Endothelial cell of umbilical vein (primary cell): Measurements from ENCODE around the gene DCAF7. TPM values are rescaled to one million over a fixed set of nuclear protein-coding genes. Genes with fewer than 3 reads are reported as not detected.

Experiments
- BruUV-seq: library from RNA; stranded (reverse); fragments of 400-500 nt; replicated peaks from 2 replicates; lab custom pipeline; 2021; lab: Mats Ljungman, UMichigan
- CTCF ChIA-PET: fragments of 300-600, 350-600 bp; sonication (Branson Sonifier 250); formaldehyde crosslinking; loops from one replicate; lab custom pipeline; 2021; ENCODE audit warnings: antibody characterized with exemption, inconsistent platforms; lab: Charles Lee
- POLR2A ChIA-PET: fragments of 300-600, 350-600 bp; sonication (Branson Sonifier 250); formaldehyde crosslinking; loops from one replicate; lab custom pipeline; 2021; ENCODE audit warnings: antibody characterized with exemption, inconsistent platforms; lab: Charles Lee
- DNase-seq: peaks from one replicate; pipeline ENCODE4 v3.0.0-alpha.2; 2011; ENCODE audit warnings: low read depth, low spot score
- FAIRE-seq: peaks from 2 replicates; lab custom pipeline; 2011; peaks lifted over from hg19 to GRCh38; lab: Jason Lieb, UNC
- H2AFZ ChIP-seq: 2 replicates; pipeline ENCODE4 v1.6.0; 2012; ENCODE audit warnings: low read depth, low read length, control low read depth, inconsistent platforms
- H3K27ac ChIP-seq: 2 replicates; pipeline ENCODE4 v1.5.1; 2011; ENCODE audit warnings: low read depth, mild to moderate bottlenecking, control low read depth, low read length, moderate library complexity; ENCODE audit not compliant: insufficient read depth
- H3K27me3 ChIP-seq, 2 experiments: 2 replicates each; pipeline versions ENCODE4 v1.6.0 to v1.6.1; 2011; ENCODE audit warnings: low read length in 2 of 2, mixed read lengths in 1 of 2; ENCODE audit not compliant: control insufficient read depth in 2 of 2, insufficient read depth in 2 of 2
- H3K36me3 ChIP-seq, 2 experiments: 2 replicates in 1 of 2; 3 replicates in 1 of 2; pipeline ENCODE4 v1.5.1; 2011; ENCODE audit warnings: low read length in 2 of 2, mild to moderate bottlenecking in 1 of 2, moderate library complexity in 1 of 2; ENCODE audit not compliant: control insufficient read depth in 2 of 2, insufficient read depth in 2 of 2; ENCODE audit errors: extremely low read depth in 1 of 2
- H3K4me1 ChIP-seq: 3 replicates; pipeline ENCODE4 v1.5.1; 2011; ENCODE audit warnings: mild to moderate bottlenecking, low read length; ENCODE audit not compliant: control insufficient read depth, insufficient read depth; ENCODE audit errors: extremely low read depth
- H3K4me2 ChIP-seq: 2 replicates; pipeline ENCODE4 v1.6.1; 2011; ENCODE audit warnings: low read length, control low read depth, mixed read lengths; ENCODE audit not compliant: insufficient read depth
- H3K4me3 ChIP-seq, 3 experiments: fragments of 200-600 bp in 1 of 3; sonication (generic), shearing (Covaris generic) in 1 of 3; replicated peaks in 1 of 3; 2 replicates each; pipeline ENCODE4 v1.5.1; 2011 to 2016; ENCODE audit warnings: control low read depth in 3 of 3, low read length in 3 of 3, mild to moderate bottlenecking in 2 of 3, inconsistent platforms in 1 of 3, low read depth in 1 of 3, moderate library complexity in 1 of 3; ENCODE audit not compliant: insufficient read depth in 1 of 3
- H3K79me2 ChIP-seq: 2 replicates; pipeline ENCODE4 v1.6.0; 2012; ENCODE audit warnings: low read length, inconsistent platforms; ENCODE audit not compliant: control insufficient read depth, insufficient read depth
- H3K9ac ChIP-seq: replicated peaks from 2 replicates; pipeline ENCODE3; 2011; ENCODE audit warnings: low read length, control low read depth; ENCODE audit not compliant: insufficient read depth; ENCODE audit errors: extremely low read depth
- H3K9me1 ChIP-seq: replicated peaks from 3 replicates; pipeline ENCODE4 v1.6.0; 2011; ENCODE audit warnings: mild to moderate bottlenecking, low read length; ENCODE audit not compliant: control insufficient read depth, insufficient read depth; ENCODE audit errors: extremely low read depth
- H3K9me3 ChIP-seq: replicated peaks from 2 replicates; pipeline ENCODE4 v1.5.1; 2012; ENCODE audit warnings: low read length, inconsistent platforms; ENCODE audit not compliant: control insufficient read depth, insufficient read depth
- H4K20me1 ChIP-seq: replicated peaks from 2 replicates; pipeline ENCODE3; 2011; ENCODE audit warnings: mild to moderate bottlenecking, low read length; ENCODE audit not compliant: control insufficient read depth, insufficient read depth; ENCODE audit errors: extremely low read depth
- EZH2 ChIP-seq: IDR thresholded peaks from 2 replicates; pipeline ENCODE4 v1.6.1; 2012; ENCODE audit warnings: borderline replicate concordance, low read depth, mild to moderate bottlenecking, moderate library complexity, low read length, inconsistent platforms; ENCODE audit not compliant: severe bottlenecking
- FOS ChIP-seq: IDR thresholded peaks from 2 replicates; pipeline ENCODE4 v1.6.1; 2011; ENCODE audit warnings: mild to moderate bottlenecking, low read length, moderate library complexity, borderline replicate concordance; ENCODE audit not compliant: insufficient read depth
- GATA2 ChIP-seq: IDR thresholded peaks from 2 replicates; pipeline ENCODE4 v1.7.0; 2011; ENCODE audit warnings: low read depth, mild to moderate bottlenecking, moderate library complexity, mixed read lengths, low read length; ENCODE audit not compliant: insufficient read length, insufficient read depth
- JUN ChIP-seq: IDR thresholded peaks from 2 replicates; pipeline ENCODE4 v1.6.1; 2011; ENCODE audit warnings: borderline replicate concordance, low read depth; ENCODE audit not compliant: insufficient read length, insufficient read depth
- MAX ChIP-seq: IDR thresholded peaks from 2 replicates; pipeline ENCODE4 v1.6.1; 2011; ENCODE audit not compliant: insufficient read depth, insufficient read length
- MYC ChIP-seq: IDR thresholded peaks from one replicate; pipeline ENCODE4 v1.6.1; 2011; ENCODE audit warnings: mild to moderate bottlenecking, low read depth, low read length
- POLR2A ChIP-seq: IDR thresholded peaks from 2 replicates; pipeline ENCODE4 v1.6.1; 2012; ENCODE audit warnings: low read depth, mild to moderate bottlenecking, control low read depth, low read length
- POLR2AphosphoS5 ChIP-seq: IDR thresholded peaks from 2 replicates; pipeline ENCODE4 v1.6.1; 2012; ENCODE audit warnings: low read depth, mild to moderate bottlenecking, control low read depth, low read length, moderate library complexity; ENCODE audit not compliant: insufficient read depth
- dilution Hi-C: fragments of 300-500 bp; cut with MboI; formaldehyde crosslinking; loops from one replicate; pipeline ENCODE4 v1.15.0; 2019; ENCODE audit warnings: low sequenced_read_pairs; ENCODE audit not compliant: extremely low pct_ligation_motif_present
- intact Hi-C: fragments of 100-400 bp; cut with micrococcal nuclease; formaldehyde crosslinking; loops from one replicate; pipeline ENCODE4 v1.10.0; 2022
- polyA plus RNA-seq, 4 experiments: library from polyadenylated mRNA; depleted of rRNA in 3 of 4; stranded (reverse) in 3 of 4; unstranded in 1 of 4; fragments of >200 nt; gene quantifications; 2 replicates each; pipeline versions ENCODE4 v1.2.1 to v1.2.3, GENCODE V29; 2011 to 2012; ENCODE audit warnings: missing spikeins in 1 of 4
- total RNA-seq: library from RNA; stranded (reverse); gene quantifications from 2 replicates; pipeline ENCODE4 v1.2.3, GENCODE V29; 2021
- TF ChIP-seq, protein P1 (sequence below), 2 donors: IDR thresholded peaks; 1 replicate in 1 of 2; 2 replicates in 1 of 2; pipeline ENCODE4 v1.5.1; 2011; ENCODE audit warnings: low read length in 2 of 2, mild to moderate bottlenecking in 2 of 2, moderate library complexity in 2 of 2, control low read depth in 1 of 2, inconsistent platforms in 1 of 2, low read depth in 1 of 2; ENCODE audit not compliant: insufficient read depth in 1 of 2; ENCODE audit errors: extremely low read depth in 1 of 2

Gene DCAF7
- total and polyA plus RNA-seq, 2 donors (not counting 3 experiments of a cell fraction or from before 2014, with no cell fraction given), result 82.8 to 100 TPM

GRCh38 chr17:63568563-63568962 is 18.3 kb downstream of the DCAF7 start:
- Histone ChIP-seq H2AFZ (no peak overlapping the region), H3K9me3 (no peaks in the 10 kb centered on the region), H3K9me1 (no peaks in the 10 kb centered on the region), H3K4me2 (no peak overlapping the region), H3K27ac (no peak overlapping the region), H4K20me1 (peaks cover 2% of the 10 kb centered on the region), H3K9ac (no peak overlapping the region), H3K4me3 (no peak overlapping the region), H3K4me1 (peaks cover 13% of the 10 kb centered on the region), H3K27me3 (no peaks in the 10 kb centered on the region), H3K36me3 (no peaks in the 10 kb centered on the region), H3K79me2 (peaks cover 81% of the 10 kb centered on the region)
- ChIA-PET CTCF (interaction anchor here (0.8 to 2.7 kb wide), 6 partner anchors 11 to 162 kb away, joined by 3 to 15 read pairs (median 6); no protein-coding TSS in a partner anchor), POLR2A (no interaction called here)
- dilution Hi-C loops, result no loop called here
- DNase-seq, result no peak
- BruUV-seq, result no TSS peak
- FAIRE-seq, result no peak
- intact Hi-C loops, result no loop called here
- TF ChIP-seq JUN, result no peak
- no peak for TF ChIP-seq POLR2A
- TF ChIP-seq MYC, result no peak
- TF ChIP-seq, protein P1, sequence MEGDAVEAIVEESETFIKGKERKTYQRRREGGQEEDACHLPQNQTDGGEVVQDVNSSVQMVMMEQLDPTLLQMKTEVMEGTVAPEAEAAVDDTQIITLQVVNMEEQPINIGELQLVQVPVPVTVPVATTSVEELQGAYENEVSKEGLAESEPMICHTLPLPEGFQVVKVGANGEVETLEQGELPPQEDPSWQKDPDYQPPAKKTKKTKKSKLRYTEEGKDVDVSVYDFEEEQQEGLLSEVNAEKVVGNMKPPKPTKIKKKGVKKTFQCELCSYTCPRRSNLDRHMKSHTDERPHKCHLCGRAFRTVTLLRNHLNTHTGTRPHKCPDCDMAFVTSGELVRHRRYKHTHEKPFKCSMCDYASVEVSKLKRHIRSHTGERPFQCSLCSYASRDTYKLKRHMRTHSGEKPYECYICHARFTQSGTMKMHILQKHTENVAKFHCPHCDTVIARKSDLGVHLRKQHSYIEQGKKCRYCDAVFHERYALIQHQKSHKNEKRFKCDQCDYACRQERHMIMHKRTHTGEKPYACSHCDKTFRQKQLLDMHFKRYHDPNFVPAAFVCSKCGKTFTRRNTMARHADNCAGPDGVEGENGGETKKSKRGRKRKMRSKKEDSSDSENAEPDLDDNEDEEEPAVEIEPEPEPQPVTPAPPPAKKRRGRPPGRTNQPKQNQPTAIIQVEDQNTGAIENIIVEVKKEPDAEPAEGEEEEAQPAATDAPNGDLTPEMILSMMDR (IDR thresholded peaks at IDR 0.05; ENCODE audit: extremely low read depth in 1 of 2, insufficient read depth in 1 of 2, low read depth in 1 of 2, low read length in 2 of 2), result no peak
- no peak for TF ChIP-seq MAX
- no peak for TF ChIP-seq FOS
- TF ChIP-seq GATA2, result no peak
- TF ChIP-seq EZH2, result no peak
- no peak for TF ChIP-seq POLR2AphosphoS5
